Liver (tissue), 3 donors: ENCODE measurements around the gene KLK7.

Experiments used
- CTCF ChIP-seq: fragments of 150-350 bp; IDR thresholded peaks from 2 replicates; pipeline ENCODE4 v1.5.1; 2017; ENCODE audit warnings: improper control_type of control experiment, low read depth, low read length; ENCODE audit not compliant: missing input control
- EGR1 ChIP-seq, 2 donors: IDR thresholded peaks; 2 replicates each; pipeline ENCODE4 v1.6.1; 2016 to 2018; ENCODE audit warnings: antibody characterized with exemption in 2 of 2, low read depth in 2 of 2
- GABPA ChIP-seq, 2 donors: IDR thresholded peaks in 1 of 2; conservative IDR thresholded peaks in 1 of 2; 2 replicates each; pipeline ENCODE4 v1.6.1; 2016; ENCODE audit warnings: antibody characterized with exemption in 2 of 2, mild to moderate bottlenecking in 1 of 2, moderate library complexity in 1 of 2
- JUND ChIP-seq, 2 donors: IDR thresholded peaks; 2 replicates each; pipeline ENCODE4 v1.6.1; 2016; ENCODE audit warnings: antibody characterized with exemption in 2 of 2
- ZBTB33 ChIP-seq: IDR thresholded peaks from 2 replicates; pipeline ENCODE4 v1.6.1; 2016; ENCODE audit warnings: antibody characterized with exemption
- donor health status: healthy.
- donor health status: healthy.

GRCh38 chr19:50959731-50960500, 23.8 kb downstream of the KLK7 start:
- TF ChIP-seq ZBTB33 (no peak), CTCF (no peak), GABPA (IDR thresholded peaks at IDR 0.05 in 1 of 2, conservative IDR thresholded peaks at IDR 0.05 in 1 of 2) (no peak), EGR1 (IDR thresholded peaks at IDR 0.05; ENCODE audit: low read depth in 2 of 2) (no peak), JUND (IDR thresholded peaks at IDR 0.05) (no peak)
